Measurements from ENCODE around the gene S100A5. TPM values are rescaled to one million over a fixed set of nuclear protein-coding genes. Genes with fewer than 3 reads are reported as not detected.

S100A5 gene
- total and polyA plus RNA-seq, 9 of the 15 experiments (the other 6 are each of a cell fraction or from before 2014, with no cell fraction given): 0.56 to 1.4 (median 0.64) TPM; not detected in 5

- TF ChIP-seq AFF1 (IDR thresholded peaks at IDR 0.05; ENCODE audit: low read depth in 1 of 2, partially characterized antibody in 2 of 2) (peak in 1 of 2 experiments; percentile 30), RERE (CRISPR knock-in tag; IDR thresholded peaks at IDR 0.05; ENCODE audit: borderline replicate concordance) (no peak), TARDBP (IDR thresholded peaks at IDR 0.05) (no peak), POLR2AphosphoS2 (IDR thresholded peaks at IDR 0.05; ENCODE audit: low read length) (no peak), CTCFL (IDR thresholded peaks at IDR 0.05; ENCODE audit: borderline replicate concordance, insufficient read depth, low read depth, low read length, poor library complexity, severe bottlenecking) (no peak), MBD2 (IDR thresholded peaks at IDR 0.05; ENCODE audit: borderline replicate concordance, low read depth) (peak; percentile 85), ZNF780A (CRISPR knock-in tag; IDR thresholded peaks at IDR 0.05) (no peak), ZNF282 (CRISPR knock-in tag; IDR thresholded peaks at IDR 0.05) (no peak), BDP1 (IDR thresholded peaks at IDR 0.05; ENCODE audit: insufficient read depth, insufficient read length) (no peak), ZNF121 (CRISPR knock-in tag; conservative IDR thresholded peaks at IDR 0.05) (no peak), EGR1 (conservative IDR thresholded peaks at IDR 0.05) (peak; percentile 58), ZBTB2 (IDR thresholded peaks at IDR 0.05) (peak; percentile 93)
These were observed 26.0 kb upstream of the S100A5 start (continued) for GRCh38 chr1:153566414-153567371.

All from K562 (cell line).